HepG2 (cell line): ENCODE data around the gene TTC28. TPM values are rescaled to one million over a fixed set of nuclear protein-coding genes. Genes with fewer than 3 reads are reported as not detected.

Experiments used
- ATAC-seq: fragments of 200-7000 bp; cut with Tn5 transposase; 3 replicates; pipeline ENCODE4 v1.9.1; 2020; ENCODE audit warnings: mild to moderate bottlenecking, moderate library complexity
- BruUV-seq: library from RNA; stranded (reverse); fragments of 400-500 nt; replicated peaks from 2 replicates; lab custom pipeline; 2021; lab: Mats Ljungman, UMichigan
- CTCF ChIA-PET: fragments of 300-600 bp; formaldehyde crosslinking; extraction: SDS; loops from one replicate; lab custom pipeline; 2021; ENCODE audit warnings: low total read pairs, inconsistent platforms, low intra/inter-chr PET ratio; lab: Yijun Ruan, JAX
- POLR2A ChIA-PET: fragments of 350-600 bp; sonication (Branson Sonifier 250); formaldehyde crosslinking; loops from one replicate; lab custom pipeline; 2020; ENCODE audit warnings: antibody characterized with exemption, inconsistent platforms; lab: Yijun Ruan, JAX
- DNase-seq: peaks from one replicate; pipeline ENCODE4 v3.0.0-alpha.2; 2015; ENCODE audit warnings: low spot score
- FAIRE-seq: peaks from 3 replicates; lab custom pipeline; 2011; peaks lifted over from hg19 to GRCh38; lab: Jason Lieb, UNC
- H2AFZ ChIP-seq: one replicate; pipeline ENCODE4 v1.6.1; 2011; ENCODE audit warnings: low read length, inconsistent platforms
- H3K27ac ChIP-seq: fragments of 300-600 bp; 3 replicates; pipeline ENCODE4 v1.8.0; 2011; ENCODE audit warnings: mixed run types, mild to moderate bottlenecking, mixed read lengths, low read length, inconsistent platforms; ENCODE audit not compliant: insufficient read depth; ENCODE audit errors: extremely low read length
- H3K27me3 ChIP-seq, 2 experiments: fragments of 200-600 bp in 1 of 2; 2 replicates in 1 of 2; 3 replicates in 1 of 2; pipeline versions ENCODE4 v1.6.0 to v1.8.0; 2011; ENCODE audit warnings: low read length in 2 of 2, mild to moderate bottlenecking in 2 of 2, moderate library complexity in 2 of 2, inconsistent platforms in 1 of 2; ENCODE audit not compliant: insufficient read depth in 2 of 2, control insufficient read depth in 1 of 2
- H3K36me3 ChIP-seq, 2 experiments: fragments of 200-600 bp in 1 of 2; replicated peaks in 1 of 2; 2 replicates in 1 of 2; 3 replicates in 1 of 2; pipeline versions ENCODE4 v1.5.1 to v1.8.0; 2011; ENCODE audit warnings: low read length in 2 of 2, inconsistent platforms in 1 of 2; ENCODE audit not compliant: insufficient read depth in 2 of 2, control insufficient read depth in 1 of 2
- H3K4me1 ChIP-seq: 2 replicates; pipeline ENCODE4 v1.5.1; 2012; ENCODE audit warnings: low read length, inconsistent platforms; ENCODE audit not compliant: insufficient read depth
- H3K4me2 ChIP-seq: 2 replicates; pipeline ENCODE4 v1.6.0; 2011; ENCODE audit warnings: low read depth, low read length, inconsistent platforms
- H3K4me3 ChIP-seq, 3 experiments: fragments of 200-600 bp in 1 of 3; sonication (generic), shearing (Covaris generic) in 1 of 3; replicated peaks in 1 of 3; 2 replicates each; pipeline ENCODE4 v1.5.1; 2011 to 2016; ENCODE audit warnings: low read length in 3 of 3, inconsistent platforms in 2 of 3, low read depth in 2 of 3, mild to moderate bottlenecking in 2 of 3, control low read depth in 1 of 3, mixed read lengths in 1 of 3; ENCODE audit not compliant: insufficient read depth in 1 of 3
- H3K79me2 ChIP-seq: one replicate; pipeline ENCODE4 v1.6.1; 2011; ENCODE audit warnings: low read length, inconsistent platforms; ENCODE audit not compliant: insufficient read depth
- H3K9ac ChIP-seq: 2 replicates; pipeline ENCODE4 v1.6.0; 2011; ENCODE audit warnings: mild to moderate bottlenecking, low read depth, low read length, inconsistent platforms; ENCODE audit not compliant: insufficient read depth
- H3K9me3 ChIP-seq: 2 replicates; pipeline ENCODE4 v1.5.1; 2012; ENCODE audit warnings: mild to moderate bottlenecking, low read length
- H4K20me1 ChIP-seq: 2 replicates; pipeline ENCODE4 v1.6.0; 2011; ENCODE audit warnings: inconsistent platforms, mild to moderate bottlenecking, low read length, moderate library complexity; ENCODE audit not compliant: insufficient read depth
- ARID3A ChIP-seq: IDR thresholded peaks from 2 replicates; pipeline ENCODE4 v1.6.1; 2012; ENCODE audit warnings: low read depth, low read length, improper control_type of control experiment
- BRF2 ChIP-seq: sonication (generic); formaldehyde crosslinking; IDR thresholded peaks from 2 replicates; pipeline ENCODE4 v1.8.1; 2022; ENCODE audit warnings: mild to moderate bottlenecking, missing genetic modification reagents
- FOSL1 ChIP-seq: sonication (generic); formaldehyde crosslinking; IDR thresholded peaks from 2 replicates; pipeline ENCODE4 v1.9.0; 2021; ENCODE audit warnings: missing genetic modification reagents, borderline replicate concordance
- FOXP1 ChIP-seq, 2 experiments: fragments of 450-650 bp in 1 of 2; IDR thresholded peaks; 2 replicates each; pipeline ENCODE4 v1.6.1; 2017 to 2018; ENCODE audit warnings: antibody characterized with exemption in 1 of 2
- HDAC2 ChIP-seq: sonication (generic); formaldehyde crosslinking; IDR thresholded peaks from 2 replicates; pipeline ENCODE4 v1.4.0; 2020; ENCODE audit warnings: missing genetic modification reagents
- HMG20A ChIP-seq: IDR thresholded peaks from 2 replicates; pipeline ENCODE4 v1.6.1; 2016; ENCODE audit warnings: borderline replicate concordance
- HNRNPH1 ChIP-seq: fragments of 200-400 bp; formaldehyde crosslinking; optimal IDR thresholded peaks from 2 replicates; pipeline ENCODE3; 2017; ENCODE audit warnings: mild to moderate bottlenecking, low read depth, low read length
- TGIF2 ChIP-seq: IDR thresholded peaks from 2 replicates; pipeline ENCODE4 v1.6.1; 2016; ENCODE audit warnings: control low read depth, missing compliant biosample characterization
- U2AF2 ChIP-seq: fragments of 200-400 bp; formaldehyde crosslinking; IDR thresholded peaks from 2 replicates; pipeline ENCODE4 v1.6.1; 2017; ENCODE audit warnings: low read depth, mild to moderate bottlenecking, low read length
- XRCC5 ChIP-seq: fragments of 200-400 bp; formaldehyde crosslinking; optimal IDR thresholded peaks from 2 replicates; pipeline ENCODE3; 2017; ENCODE audit warnings: mild to moderate bottlenecking, low read length
- ZMYM3 ChIP-seq: sonication (generic); formaldehyde crosslinking; IDR thresholded peaks from 2 replicates; pipeline ENCODE4 v1.5.1; 2020; ENCODE audit warnings: mild to moderate bottlenecking, missing genetic modification reagents
- ZNF143 ChIP-seq: sonication (generic); formaldehyde crosslinking; IDR thresholded peaks from 2 replicates; pipeline ENCODE4 v1.4.0; 2020; ENCODE audit warnings: missing genetic modification reagents
- ZNF703 ChIP-seq: sonication (generic); formaldehyde crosslinking; IDR thresholded peaks from 2 replicates; pipeline ENCODE4 v1.5.1; 2020; ENCODE audit warnings: missing genetic modification reagents, mild to moderate bottlenecking, moderate library complexity, borderline replicate concordance
- ZNF777 ChIP-seq: sonication (generic); formaldehyde crosslinking; IDR thresholded peaks from 2 replicates; pipeline ENCODE4 v1.4.0; 2020; ENCODE audit warnings: missing genetic modification reagents
- WGBS: methylation state at CpG from one replicate; pipeline ENCODE4 v1.1.6; 2017; ENCODE audit warnings: low lambda C conversion rate; 5-methylcytosine and 5-hydroxymethylcytosine counted together
- in situ Hi-C: cut with HindIII; loops from 2 replicates; pipeline ENCODE4 v1.10.0; 2017; ENCODE audit warnings: low pct_unique_long_range_greater_than_20kb; ENCODE audit not compliant: extremely low pct_ligation_motif_present
- intact Hi-C: fragments of 100-400 bp; cut with micrococcal nuclease; formaldehyde crosslinking; loops from one replicate; pipeline ENCODE4 v1.10.0; 2022; ENCODE audit not compliant: unreplicated experiment
- polyA plus RNA-seq, 8 experiments: library from polyadenylated mRNA; depleted of rRNA in 3 of 8; stranded (reverse) in 7 of 8; unstranded in 1 of 8; fragments of >200 nt; fragmentation: Illumina TruSeq in 4 of 8; extraction: Trizol in 4 of 8; gene quantifications; 2 replicates each; pipeline versions ENCODE4 v1.2.1 to v1.2.3, GENCODE V29; 2011 to 2016; ENCODE audit warnings: low read depth in 4 of 8, missing spikeins in 1 of 8, mixed read lengths in 1 of 8; ENCODE audit not compliant: insufficient read depth in 1 of 8
- total RNA-seq, 5 experiments: library from RNA; depleted of rRNA; stranded (reverse); fragments of >200 nt; fragmentation: Illumina TruSeq; extraction: Trizol; gene quantifications; 2 replicates each; pipeline ENCODE4 v1.2.3, GENCODE V29; 2016; ENCODE audit warnings: low read depth in 1 of 5
- TF ChIP-seq, protein P1 (sequence below): sonication (generic); formaldehyde crosslinking; IDR thresholded peaks from 2 replicates; pipeline ENCODE4 v1.4.0; 2020; ENCODE audit warnings: mild to moderate bottlenecking, missing genetic modification reagents

Gene TTC28
- total and polyA plus RNA-seq, 2 of the 13 experiments (the other 11 are each of a cell fraction or from before 2014, with no cell fraction given) = 4.2 to 13.1 TPM

DNA sequence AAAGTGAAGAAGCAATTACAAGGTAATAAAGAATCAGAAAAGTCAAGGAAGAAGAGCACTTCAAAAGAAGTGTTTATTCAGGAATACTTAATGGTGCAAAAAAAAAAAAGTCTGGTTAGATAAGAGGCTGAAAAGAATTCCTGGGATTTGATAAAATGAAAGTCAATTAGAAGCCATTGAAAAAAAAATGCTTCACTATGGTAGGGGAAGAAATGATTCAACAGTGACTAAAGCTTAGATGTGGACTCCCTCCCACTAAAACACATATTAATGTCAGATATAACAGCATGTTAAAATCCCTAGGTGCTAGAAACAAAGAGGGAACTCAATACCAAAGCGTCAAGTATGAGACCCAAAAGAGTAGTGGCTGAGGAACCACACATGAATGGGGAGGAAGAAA, 425.2 kb downstream of the TTC28 start:
- Histone ChIP-seq H4K20me1 (no peaks in the 10 kb centered on the region), H3K4me1 (no peaks in the 10 kb centered on the region), H3K4me2 (no peak overlapping the region), H3K9me3 (no peaks in the 10 kb centered on the region), H3K9ac (no peak overlapping the region), H3K36me3 (no peaks in the 10 kb centered on the region)
- BruUV-seq = no TSS peak
- no peak for FAIRE-seq
- TF ChIP-seq ZNF143 (CRISPR knock-in tag) (no peak), HDAC2 (CRISPR knock-in tag) (no peak), HMG20A (no peak), ZMYM3 (CRISPR knock-in tag) (no peak), XRCC5 (no peak), FOSL1 (CRISPR knock-in tag) (no peak), ZNF703 (no peak), FOXP1 (IDR thresholded peaks at IDR 0.05) (no peak), FOXP1 (CRISPR knock-in tag; IDR thresholded peaks at IDR 0.05) (no peak), U2AF2 (no peak), HNRNPH1 (no peak), TGIF2 (CRISPR knock-in tag) (no peak), BRF2 (CRISPR knock-in tag) (no peak), ARID3A (no peak), ZNF777 (CRISPR knock-in tag) (no peak)
- TF ChIP-seq, protein P1, sequence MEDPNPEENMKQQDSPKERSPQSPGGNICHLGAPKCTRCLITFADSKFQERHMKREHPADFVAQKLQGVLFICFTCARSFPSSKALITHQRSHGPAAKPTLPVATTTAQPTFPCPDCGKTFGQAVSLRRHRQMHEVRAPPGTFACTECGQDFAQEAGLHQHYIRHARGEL (CRISPR knock-in tag) = no peak
- TF ChIP-seq, all 625 proteins: peak for 0
- H3K4me3 ChIP-seq = no peak overlapping the region
- DNase-seq (no peak), ATAC-seq (no peak)
- in situ Hi-C loops (no loop called here), intact Hi-C loops (no loop called here)
- H3K27ac ChIP-seq = no peak overlapping the region
- H2AFZ ChIP-seq = no peak overlapping the region
- 100% methylated on average over 1 of the region's 1 CpG for WGBS
- no peaks in the 10 kb centered on the region for H3K27me3 ChIP-seq
- POLR2A ChIA-PET = no interaction called here
- H3K79me2 ChIP-seq = no peaks in the 10 kb centered on the region
- CTCF ChIA-PET = no interaction called here
